Activated T-helper 1 cell treated with anti-CD3 and anti-CD28 coated beads, Interleukin-12 subunit alpha, Interleukin-12 subunit beta, Interleukin-2, Interleukin-4 antibody, amounts not matched to agents 30 ng/mL and 10 ng/mL and 1 ng/mL, durations not matched to agents 14 hours and 24 hours and 36 hours (primary cell): ENCODE measurements around the gene CTSO. TPM values are rescaled to one million over a fixed set of nuclear protein-coding genes. Genes with fewer than 3 reads are reported as not detected.
"Not testable (repeated sequence)": the region's sequence is repeated elsewhere in the genome, so short reads cannot be mapped to it uniquely, and the experiment has no call there.

Experiments used
- DNase-seq: peaks from one replicate; pipeline ENCODE4 v3.0.0; 2021; ENCODE audit warnings: low spot score
- H3K27ac Mint-ChIP-seq: one replicate; pipeline ENCODE4 v1.8.0; 2021; ENCODE audit warnings: mild to moderate bottlenecking, mixed read lengths
- H3K27me3 Mint-ChIP-seq: one replicate; pipeline ENCODE4 v1.8.0; 2022; ENCODE audit warnings: mild to moderate bottlenecking, moderate library complexity, mixed read lengths; ENCODE audit not compliant: insufficient read depth
- H3K36me3 Mint-ChIP-seq: one replicate; pipeline ENCODE4 v1.8.0; 2021; ENCODE audit warnings: low read depth, mixed read lengths
- H3K4me1 Mint-ChIP-seq: one replicate; pipeline ENCODE4 v1.8.0; 2021; ENCODE audit warnings: low read depth, mixed read lengths
- H3K4me3 Mint-ChIP-seq: one replicate; pipeline ENCODE4 v1.8.0; 2021; ENCODE audit warnings: mild to moderate bottlenecking, moderate library complexity, mixed read lengths
- H3K9me3 Mint-ChIP-seq: one replicate; pipeline ENCODE4 v1.8.0; 2021; ENCODE audit warnings: mixed read lengths
- intact Hi-C: fragments of 100-400 bp; cut with micrococcal nuclease; formaldehyde crosslinking; loops from one replicate; pipeline ENCODE4 v1.15.1; 2024
- total RNA-seq: library from RNA; stranded (reverse); gene quantifications from 2 replicates; pipeline ENCODE4 v1.2.3, GENCODE V29; 2022

Gene CTSO
- total RNA-seq, 1 donor from 2014 or later = 0.73 TPM

DNA sequence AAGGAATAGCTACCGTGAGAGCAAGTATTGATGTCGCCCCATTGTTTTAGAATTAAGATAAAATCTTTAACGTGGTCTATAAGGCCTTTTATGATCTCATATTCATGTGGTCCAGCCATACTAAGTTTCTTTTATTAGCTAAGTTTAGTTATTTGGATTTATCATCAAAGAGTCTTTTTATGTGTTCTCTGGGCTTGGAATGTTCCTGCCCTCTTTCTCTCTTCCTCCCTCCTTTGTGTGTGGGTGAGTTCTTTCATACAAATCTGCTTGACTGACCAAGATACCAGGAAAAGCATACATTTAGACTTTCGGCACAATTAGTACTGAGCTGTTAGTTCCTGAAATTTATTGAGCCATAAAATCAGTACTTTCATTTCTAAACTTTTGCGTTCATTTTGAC lies 38.9 kb downstream of the CTSO start:
- intact Hi-C loops = no loop called here
- Mint-ChIP-seq H3K9me3 (no peaks in the 10 kb centered on the region), H3K4me1 (no peaks in the 10 kb centered on the region)

DNA sequence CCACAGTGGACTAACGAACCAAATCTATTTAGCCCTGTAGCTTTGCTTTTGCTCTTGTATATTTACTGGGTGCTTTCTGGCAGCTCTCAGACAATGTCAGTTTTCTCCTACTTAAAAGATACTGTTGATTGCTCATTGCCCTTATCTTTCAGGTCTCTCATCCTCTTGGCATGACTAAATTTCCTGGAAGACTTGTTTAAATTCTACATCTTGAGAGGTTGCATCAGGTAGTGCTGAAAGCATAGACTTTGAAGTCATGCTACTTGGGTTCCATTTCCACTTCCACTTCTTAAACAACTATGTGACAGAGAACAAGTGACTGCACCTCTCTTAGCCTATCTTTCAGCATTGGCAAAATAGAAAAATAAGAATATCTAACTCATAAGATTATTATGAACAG lies 41.8 kb downstream of the CTSO start:
- Mint-ChIP-seq H3K4me3 (no peak overlapping the region), H3K27ac (no peak overlapping the region)
- DNase-seq = no peak

More for the DNA sequence above, 38.9 kb downstream of the CTSO start:
- no peak for DNase-seq
- Mint-ChIP-seq H3K4me3 (no peak overlapping the region), H3K27me3 (peaks cover 3% of the 10 kb centered on the region), H3K36me3 (no peaks in the 10 kb centered on the region), H3K27ac (no peak overlapping the region)

DNA sequence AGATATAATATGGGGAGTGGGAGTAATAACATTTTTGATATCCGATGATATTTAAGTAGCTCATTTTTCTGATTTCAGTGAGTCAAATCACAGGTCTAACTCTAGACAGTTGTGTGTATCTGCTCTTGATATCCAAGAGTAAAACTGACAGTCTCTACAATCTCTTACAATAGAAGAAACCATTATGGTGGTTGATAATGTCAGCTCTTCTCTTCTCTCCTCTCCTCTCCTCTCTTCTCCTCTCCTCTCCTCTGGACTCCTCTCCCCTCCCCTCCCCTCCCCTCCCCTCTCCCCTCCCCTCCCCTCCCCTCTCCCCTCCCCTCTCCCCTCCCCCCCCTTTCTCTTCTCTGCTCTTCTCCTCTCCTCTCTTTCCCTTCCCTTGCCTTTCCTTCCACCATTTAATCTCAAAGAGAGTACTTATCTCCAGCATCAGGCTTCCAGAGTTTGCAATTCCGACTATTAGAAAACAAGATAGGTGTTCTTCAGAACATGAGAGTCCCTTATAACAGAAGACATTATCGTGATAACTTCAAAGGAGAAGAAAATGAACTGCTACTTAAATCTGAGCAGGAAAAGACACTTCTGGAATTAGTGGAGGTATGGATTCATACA lies 43.9 kb downstream of the CTSO start:
- no peak for DNase-seq
- H3K36me3 Mint-ChIP-seq = no peaks in the 10 kb centered on the region
- no peaks in the 10 kb centered on the region for H3K4me1 Mint-ChIP-seq
- H3K9me3 Mint-ChIP-seq = no peaks in the 10 kb centered on the region
- H3K27ac Mint-ChIP-seq = no peak overlapping the region
- intact Hi-C loops = no loop called here
- H3K4me3 Mint-ChIP-seq = no peak overlapping the region
- H3K27me3 Mint-ChIP-seq = peaks cover 1% of the 10 kb centered on the region

More for the DNA sequence above, 41.8 kb downstream of the CTSO start:
- Mint-ChIP-seq H3K9me3 (no peaks in the 10 kb centered on the region), H3K36me3 (no peaks in the 10 kb centered on the region), H3K27me3 (peaks cover 3% of the 10 kb centered on the region), H3K4me1 (no peaks in the 10 kb centered on the region)
- intact Hi-C loops = no loop called here

DNA sequence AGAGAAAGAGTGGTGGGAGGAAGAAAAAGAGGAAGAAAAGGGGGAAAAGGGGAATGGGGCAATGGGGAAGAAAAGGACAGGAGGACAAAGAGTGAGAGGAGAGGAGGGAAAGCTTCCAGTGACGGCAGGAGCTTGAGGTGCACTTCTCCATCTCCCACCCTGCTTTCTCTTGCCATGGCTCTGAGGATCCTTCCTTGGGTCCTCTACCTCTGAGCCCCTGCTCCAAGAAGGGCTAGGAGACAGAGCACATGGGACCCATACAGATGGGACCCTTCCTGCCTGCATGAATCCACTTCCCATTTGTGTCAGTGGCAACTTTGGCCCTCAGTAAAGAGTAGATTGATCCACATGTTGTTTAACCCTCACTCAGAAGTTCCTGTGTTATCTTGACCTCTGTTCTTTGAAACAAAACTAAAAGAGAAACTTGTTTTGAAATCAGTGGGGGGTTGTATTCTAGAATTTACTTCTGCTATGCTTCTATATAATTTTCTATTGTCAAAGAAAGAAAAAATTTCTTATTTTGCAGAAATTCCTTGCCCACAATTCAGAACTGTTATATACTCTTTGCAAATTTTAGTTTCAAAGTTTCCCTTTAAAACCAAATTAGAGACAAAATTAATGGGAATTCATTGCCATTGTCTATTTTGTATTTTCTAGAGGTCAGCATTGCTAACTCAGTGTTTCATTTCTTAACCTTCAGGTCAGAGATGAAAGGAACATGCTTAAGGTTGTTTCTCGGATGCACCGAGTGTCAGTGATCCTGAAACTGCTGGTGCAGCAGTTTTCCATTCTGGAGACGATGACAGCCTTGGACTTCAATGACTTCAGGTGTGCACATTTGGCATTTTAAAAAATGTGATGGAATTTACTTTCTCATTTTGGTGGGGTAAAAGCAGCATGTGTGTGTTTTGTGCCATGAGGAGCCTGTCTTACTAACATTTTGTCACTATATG lies 45.2 kb downstream of the CTSO start:
- no peak overlapping the region for H3K4me3 Mint-ChIP-seq
- no peaks in the 10 kb centered on the region for H3K9me3 Mint-ChIP-seq
- no peak for DNase-seq
- no peaks in the 10 kb centered on the region for H3K36me3 Mint-ChIP-seq
- H3K27ac Mint-ChIP-seq = no peak overlapping the region
- no peaks in the 10 kb centered on the region for H3K4me1 Mint-ChIP-seq
- H3K27me3 Mint-ChIP-seq = peaks cover 1% of the 10 kb centered on the region
- intact Hi-C loops = no loop called here

DNA sequence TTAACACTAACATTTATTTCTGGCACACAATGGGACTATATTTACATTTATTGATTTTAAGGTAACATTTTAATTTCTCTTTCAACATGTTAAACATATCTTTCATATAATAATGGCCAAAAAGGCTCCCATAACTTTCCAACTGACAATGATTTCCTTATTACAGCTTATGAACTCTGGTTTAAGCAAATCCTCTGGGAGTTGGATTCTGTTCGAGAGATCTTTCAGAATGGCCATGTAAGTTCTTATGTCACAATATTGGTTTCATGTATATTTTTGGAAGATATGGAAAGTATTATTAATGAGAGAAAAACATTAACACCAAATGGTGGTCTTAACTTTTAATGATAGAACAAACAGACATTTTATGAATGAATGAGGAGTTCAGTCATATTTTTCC lies 46.1 kb downstream of the CTSO start:
- DNase-seq = no peak
- intact Hi-C loops = no loop called here
- H3K4me3 Mint-ChIP-seq = no peak overlapping the region
- no peak overlapping the region for H3K27ac Mint-ChIP-seq
- no peaks in the 10 kb centered on the region for H3K9me3 Mint-ChIP-seq
- H3K27me3 Mint-ChIP-seq = peaks cover 1% of the 10 kb centered on the region
- no peaks in the 10 kb centered on the region for H3K36me3 Mint-ChIP-seq
- no peaks in the 10 kb centered on the region for H3K4me1 Mint-ChIP-seq

DNA sequence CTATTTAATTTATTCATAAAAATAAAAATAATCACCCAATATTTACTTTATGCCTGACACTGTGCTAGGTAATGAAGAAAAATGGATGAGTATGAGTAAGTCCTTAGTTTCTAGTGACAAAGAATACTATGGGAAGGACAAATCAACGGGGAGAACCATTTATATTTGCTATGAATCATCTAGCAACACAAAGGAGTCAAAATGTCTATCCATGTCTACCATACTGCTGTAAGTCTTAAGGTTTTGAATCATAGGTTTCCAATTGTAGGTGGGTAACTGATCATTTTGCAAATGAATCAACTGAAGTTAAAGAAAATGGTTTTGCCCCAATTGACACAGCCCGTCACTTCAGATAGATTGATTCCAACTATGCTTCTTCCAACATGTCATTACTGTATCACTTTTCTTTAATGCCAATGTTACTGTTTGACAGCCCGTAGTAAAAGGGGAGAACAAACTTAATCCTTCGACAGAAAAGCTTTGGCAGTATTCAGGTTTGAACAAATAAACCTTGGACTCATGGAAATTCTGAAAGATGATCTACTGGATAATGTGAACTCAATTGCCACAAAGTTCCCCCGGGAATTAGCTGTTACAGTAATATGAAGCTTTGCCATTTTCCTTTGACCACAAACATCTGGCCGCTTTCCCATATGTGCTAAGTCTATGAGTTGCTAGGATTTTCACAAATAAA lies 47.0 kb downstream of the CTSO start:
- Mint-ChIP-seq H3K27ac (no peak overlapping the region), H3K36me3 (no peaks in the 10 kb centered on the region), H3K9me3 (no peaks in the 10 kb centered on the region), H3K4me3 (no peak overlapping the region), H3K4me1 (no peaks in the 10 kb centered on the region), H3K27me3 (peaks cover 1% of the 10 kb centered on the region)
- DNase-seq = no peak
- intact Hi-C loops = no loop called here

DNA sequence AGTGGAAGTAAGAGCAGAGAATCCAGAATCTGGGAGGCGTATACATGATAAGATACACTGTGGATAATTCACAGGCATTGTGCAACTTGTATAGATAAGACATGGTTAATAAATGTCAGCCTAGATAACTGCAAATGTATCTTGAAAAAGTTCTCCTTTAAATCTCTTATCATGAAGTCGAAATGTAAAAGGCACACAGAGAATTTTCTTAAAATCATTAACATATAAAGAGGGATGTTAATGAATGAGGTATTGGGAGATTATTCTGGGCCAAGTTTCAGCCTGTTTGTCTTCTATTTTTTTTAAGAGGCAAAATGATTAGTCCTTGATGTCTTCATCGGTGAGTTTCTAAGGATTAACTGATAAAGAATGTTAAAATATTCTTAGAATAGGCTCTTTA lies 49.3 kb downstream of the CTSO start:
- Mint-ChIP-seq H3K36me3 (no peaks in the 10 kb centered on the region), H3K4me3 (no peak overlapping the region), H3K27ac (no peak overlapping the region), H3K27me3 (no peaks in the 10 kb centered on the region), H3K4me1 (no peaks in the 10 kb centered on the region), H3K9me3 (no peaks in the 10 kb centered on the region)
- DNase-seq = no peak
- intact Hi-C loops = no loop called here

DNA sequence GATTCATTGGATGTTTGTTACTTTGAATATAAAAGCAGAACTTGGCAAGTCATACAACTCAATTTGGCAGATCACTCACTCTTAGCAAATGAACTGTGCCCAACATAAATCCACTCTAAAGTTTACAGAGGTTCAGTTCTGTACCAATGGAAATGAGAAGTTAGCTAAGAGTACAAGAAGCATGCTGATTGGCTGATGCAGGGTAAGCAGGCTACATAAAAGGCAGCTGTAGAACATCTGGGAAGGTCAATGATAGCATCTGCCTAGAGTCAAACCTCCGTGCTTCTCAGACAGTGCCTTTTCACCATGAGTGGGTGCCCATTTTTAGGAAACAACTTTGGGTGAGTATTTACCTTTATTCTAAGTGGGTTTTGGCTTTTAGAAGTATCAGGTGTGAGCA lies 50.2 kb downstream of the CTSO start, which contains the start of gene TDO2:
TDO2 (plus strand) TSS at position 244 of the 400 bp plus-strand sequence; CDS start at position 307, 63 bp downstream.
- intact Hi-C loops = no loop called here
- H3K4me3 Mint-ChIP-seq = no peak within 1 kb of the TSS
- DNase-seq = no peak
- no peak within 1 kb of the TSS for H3K27ac Mint-ChIP-seq
- no peaks in the 10 kb centered on the region for H3K36me3 Mint-ChIP-seq
- no peaks in the 10 kb centered on the region for H3K4me1 Mint-ChIP-seq
- H3K9me3 Mint-ChIP-seq = no peaks in the 10 kb centered on the region
- no peaks in the 10 kb centered on the region for H3K27me3 Mint-ChIP-seq

DNA sequence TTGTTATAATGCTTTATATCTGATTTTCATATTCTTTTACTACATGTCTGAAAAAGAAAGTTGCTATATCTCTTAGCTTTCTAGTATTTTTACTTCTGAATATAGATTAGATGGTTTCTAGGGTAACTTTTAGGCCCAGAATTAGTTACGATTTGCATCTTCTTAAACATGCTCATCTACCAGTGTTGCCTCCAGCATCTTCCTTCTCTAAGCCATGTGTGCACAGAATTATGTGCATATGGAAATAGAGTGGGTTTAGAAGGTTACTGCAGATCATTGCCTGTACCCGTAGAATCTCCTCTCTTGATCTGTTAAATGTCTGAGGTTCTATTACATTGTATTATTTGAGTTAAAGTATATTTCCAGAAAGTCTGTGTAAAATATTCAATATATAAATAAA lies 52.7 kb downstream of the CTSO start:
- H3K27me3 Mint-ChIP-seq = no peaks in the 10 kb centered on the region
- H3K4me1 Mint-ChIP-seq = no peaks in the 10 kb centered on the region
- no peak overlapping the region for H3K27ac Mint-ChIP-seq
- DNase-seq = no peak
- H3K36me3 Mint-ChIP-seq = no peaks in the 10 kb centered on the region
- H3K4me3 Mint-ChIP-seq = no peak overlapping the region
- H3K9me3 Mint-ChIP-seq = no peaks in the 10 kb centered on the region
- intact Hi-C loops = no loop called here

DNA sequence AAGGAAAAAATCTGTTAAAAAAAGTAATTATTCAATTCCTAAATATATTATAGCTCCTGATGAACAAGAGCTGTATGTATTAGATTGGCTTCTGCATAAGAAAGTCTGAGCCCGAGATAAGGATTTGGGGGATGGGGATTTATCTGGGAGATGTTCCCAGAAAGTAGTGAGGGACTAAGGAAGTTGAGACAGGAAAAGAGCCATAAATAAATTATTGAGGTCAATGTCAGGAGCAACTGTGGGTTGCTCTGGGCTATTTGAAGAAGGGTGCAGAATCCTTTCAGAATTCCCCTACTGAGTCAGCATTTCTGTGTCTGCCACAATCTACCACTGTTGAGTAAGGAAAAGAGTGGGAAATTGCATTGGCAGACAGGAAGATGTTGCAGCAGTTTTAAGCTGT lies 53.3 kb downstream of the CTSO start:
- Mint-ChIP-seq H3K27me3 (no peaks in the 10 kb centered on the region), H3K4me3 (no peak overlapping the region), H3K36me3 (no peaks in the 10 kb centered on the region), H3K4me1 (no peaks in the 10 kb centered on the region), H3K9me3 (no peaks in the 10 kb centered on the region), H3K27ac (no peak overlapping the region)
- no peak for DNase-seq
- intact Hi-C loops = no loop called here

DNA sequence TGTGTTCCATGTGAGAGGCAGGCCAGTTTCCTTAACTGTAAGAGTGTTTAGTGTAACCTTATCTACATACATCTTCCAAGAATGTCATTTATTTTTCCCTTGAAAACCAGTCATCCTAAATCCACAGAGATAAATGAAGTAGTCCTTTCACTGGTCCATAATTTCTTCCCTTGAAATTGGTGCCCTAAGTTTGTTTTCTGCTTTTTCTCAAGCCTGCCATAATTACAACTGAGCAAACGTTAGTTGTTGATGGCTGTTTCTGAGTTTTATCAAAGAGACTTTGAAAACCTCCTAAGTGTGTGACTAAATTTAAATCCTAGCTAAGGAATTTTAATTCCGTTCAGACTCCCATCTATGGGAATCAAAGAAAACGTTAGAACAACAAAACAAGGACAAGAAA lies 53.8 kb downstream of the CTSO start:
- Mint-ChIP-seq H3K4me1 (no peaks in the 10 kb centered on the region), H3K27ac (no peak overlapping the region), H3K27me3 (no peaks in the 10 kb centered on the region), H3K36me3 (no peaks in the 10 kb centered on the region), H3K9me3 (no peaks in the 10 kb centered on the region), H3K4me3 (no peak overlapping the region)
- intact Hi-C loops = no loop called here
- no peak for DNase-seq

DNA sequence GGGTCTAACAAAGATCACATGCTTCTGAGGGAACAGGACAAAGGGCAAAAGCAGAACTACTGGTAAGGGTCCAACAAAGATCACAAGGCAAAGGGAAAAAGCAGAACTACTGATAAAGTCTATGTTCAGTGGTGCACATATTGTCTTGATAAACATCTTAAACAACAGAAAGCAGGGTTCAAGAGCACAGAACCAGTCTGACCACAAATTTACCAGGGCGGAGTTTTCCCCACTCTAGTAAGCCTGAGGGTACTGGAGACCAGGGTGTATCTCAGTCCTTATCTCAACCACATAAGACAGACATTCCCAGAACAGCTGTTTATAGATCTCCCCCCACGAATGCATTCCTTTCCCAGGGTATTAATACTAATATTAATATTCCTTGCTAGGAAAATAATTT lies 55.3 kb downstream of the CTSO start:
- H3K4me3 Mint-ChIP-seq, H3K36me3 Mint-ChIP-seq, intact Hi-C loops, H3K4me1 Mint-ChIP-seq, DNase-seq, H3K27me3 Mint-ChIP-seq, H3K27ac Mint-ChIP-seq, H3K9me3 Mint-ChIP-seq: not testable (repeated sequence)

DNA sequence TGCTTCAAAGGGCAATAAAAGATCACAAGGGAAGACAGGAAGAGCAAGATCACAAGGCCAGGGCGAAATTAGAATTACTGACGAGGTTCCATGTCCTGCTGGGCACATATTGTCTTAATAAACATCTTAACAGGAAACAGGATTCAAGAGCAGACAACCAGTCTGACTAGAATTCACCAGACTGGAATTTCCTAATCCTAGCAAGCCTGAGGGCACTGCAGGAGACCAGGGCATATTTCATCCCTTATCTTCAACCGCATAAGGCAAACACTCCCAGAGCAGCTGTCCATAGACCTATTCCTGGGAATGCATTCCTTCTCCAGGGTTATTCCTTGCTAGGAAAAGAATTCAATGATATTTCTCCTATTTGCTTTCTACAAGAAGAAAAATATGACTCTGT lies 62.6 kb downstream of the CTSO start:
- no peaks in the 10 kb centered on the region for H3K36me3 Mint-ChIP-seq
- intact Hi-C loops = no loop called here
- no peaks in the 10 kb centered on the region for H3K4me1 Mint-ChIP-seq

More for the DNA sequence above, 62.6 kb downstream of the CTSO start:
- Mint-ChIP-seq H3K27ac (no peak overlapping the region), H3K4me3 (no peak overlapping the region), H3K27me3 (peaks cover 3% of the 10 kb centered on the region), H3K9me3 (no peaks in the 10 kb centered on the region)
- DNase-seq = no peak
